HG03060 (cell line): ENCODE measurements around the gene SDCCAG8.
"Not testable (repeated sequence)": the region's sequence is repeated elsewhere in the genome, so short reads cannot be mapped to it uniquely, and the experiment has no call there.

Experiments used
- ATAC-seq: cut with Tn5 transposase; IDR thresholded peaks from one replicate; pipeline ENCODE4 v1.9.1; 2021; ENCODE audit warnings: low read depth, moderate number of reproducible peaks; ENCODE audit not compliant: unreplicated experiment

SDCCAG8 gene

GRCh38 chr1:243323491-243323890, 67.7 kb downstream of the SDCCAG8 start:
- ATAC-seq = no peak

- ATAC-seq = no peak
Observed at GRCh38 chr1:243325305-243325890, 69.6 kb downstream of the SDCCAG8 start.

GRCh38 chr1:243332440-243332839, 76.6 kb downstream of the SDCCAG8 start:
- ATAC-seq = no peak

- no peak for ATAC-seq
Observed at GRCh38 chr1:243335292-243335691, 79.5 kb downstream of the SDCCAG8 start.

- ATAC-seq = no peak
Observed at GRCh38 chr1:243336163-243336562, 80.3 kb downstream of the SDCCAG8 start.

- not testable (repeated sequence) for ATAC-seq
Observed at GRCh38 chr1:243338848-243339247, 83.0 kb downstream of the SDCCAG8 start.

GRCh38 chr1:243341074-243341473, 85.2 kb downstream of the SDCCAG8 start:
- no peak for ATAC-seq

GRCh38 chr1:243343970-243344937, 88.4 kb downstream of the SDCCAG8 start:
- ATAC-seq = peak; percentile 48

- ATAC-seq = no peak
Observed at GRCh38 chr1:243345205-243345604, 89.4 kb downstream of the SDCCAG8 start.

- ATAC-seq = no peak
Observed at GRCh38 chr1:243346016-243346415, 90.2 kb downstream of the SDCCAG8 start.

GRCh38 chr1:243346468-243346867, 90.6 kb downstream of the SDCCAG8 start:
- ATAC-seq = no peak

GRCh38 chr1:243348331-243348730, 92.5 kb downstream of the SDCCAG8 start:
- no peak for ATAC-seq

GRCh38 chr1:243349128-243349527, 93.3 kb downstream of the SDCCAG8 start:
- ATAC-seq = no peak

GRCh38 chr1:243351337-243351736, 95.5 kb downstream of the SDCCAG8 start:
- no peak for ATAC-seq

GRCh38 chr1:243354511-243355153, 98.8 kb downstream of the SDCCAG8 start:
- ATAC-seq = no peak

GRCh38 chr1:243363832-243364231, 108.0 kb downstream of the SDCCAG8 start:
- no peak for ATAC-seq

- no peak for ATAC-seq
Observed at GRCh38 chr1:243364330-243364729, 108.5 kb downstream of the SDCCAG8 start.

GRCh38 chr1:243364866-243365265, 109.0 kb downstream of the SDCCAG8 start:
- ATAC-seq = no peak

- no peak for ATAC-seq
Observed at GRCh38 chr1:243367314-243367713, 111.5 kb downstream of the SDCCAG8 start.

GRCh38 chr1:243374412-243374811, 118.6 kb downstream of the SDCCAG8 start:
- ATAC-seq = no peak

GRCh38 chr1:243375596-243375995, 119.8 kb downstream of the SDCCAG8 start:
- no peak for ATAC-seq
